Vagina (tissue), 2 donors: Measurements from ENCODE around the gene ANKRD44.

Source experiments
- POLR2A ChIP-seq, 2 donors: fragments of 450-650 bp; IDR thresholded peaks; one replicate each; pipeline ENCODE4 v1.6.1; 2017; ENCODE audit warnings: antibody characterized with exemption in 2 of 2, mild to moderate bottlenecking in 2 of 2, moderate library complexity in 2 of 2
- TF ChIP-seq, protein P1 (sequence below), 3 experiments: fragments of 450-650 bp in 2 of 3; fragments of 200-600 bp in 1 of 3; sonication (generic) in 1 of 3; IDR thresholded peaks; one replicate each; pipeline ENCODE4 v1.5.1; 2017 to 2019; ENCODE audit warnings: antibody characterized with exemption in 3 of 3, mild to moderate bottlenecking in 2 of 3, moderate library complexity in 2 of 3

DNA sequence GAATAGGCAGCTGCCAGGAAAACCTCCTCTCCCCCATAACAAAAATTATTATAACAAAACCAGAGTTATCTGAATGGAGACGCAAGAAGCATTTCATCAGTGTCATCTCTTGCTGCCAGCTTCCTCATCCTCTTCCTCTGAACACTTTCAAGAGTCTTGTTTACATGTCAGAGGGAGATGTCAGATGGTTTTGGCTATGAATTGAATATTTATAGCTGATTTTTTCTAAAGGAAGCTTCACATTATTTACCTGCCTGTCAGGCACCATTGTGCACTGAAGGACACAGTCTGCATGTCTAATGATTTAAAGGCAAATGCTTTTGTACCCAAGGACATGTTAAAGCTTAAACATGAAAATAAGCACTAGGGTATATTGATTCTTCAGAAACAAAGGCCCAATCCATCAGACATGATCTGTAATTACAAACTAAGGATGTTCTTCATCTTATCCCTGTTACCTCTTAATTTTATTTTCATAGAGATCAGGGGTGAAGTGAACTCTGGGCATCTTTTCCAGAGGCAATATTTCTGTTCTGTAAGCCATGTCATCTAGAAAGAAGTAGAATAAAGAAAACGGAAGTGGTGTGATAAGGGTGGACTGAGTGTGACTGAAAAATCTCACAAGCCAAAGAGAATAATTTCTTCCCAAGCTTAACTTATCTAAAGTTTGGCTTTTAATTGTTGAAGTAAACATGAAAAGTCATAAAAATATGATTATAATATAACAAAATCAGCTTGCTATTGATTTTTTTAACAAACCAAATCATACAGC is 168.7 kb downstream of the ANKRD44 start:
- TF ChIP-seq, protein P1, sequence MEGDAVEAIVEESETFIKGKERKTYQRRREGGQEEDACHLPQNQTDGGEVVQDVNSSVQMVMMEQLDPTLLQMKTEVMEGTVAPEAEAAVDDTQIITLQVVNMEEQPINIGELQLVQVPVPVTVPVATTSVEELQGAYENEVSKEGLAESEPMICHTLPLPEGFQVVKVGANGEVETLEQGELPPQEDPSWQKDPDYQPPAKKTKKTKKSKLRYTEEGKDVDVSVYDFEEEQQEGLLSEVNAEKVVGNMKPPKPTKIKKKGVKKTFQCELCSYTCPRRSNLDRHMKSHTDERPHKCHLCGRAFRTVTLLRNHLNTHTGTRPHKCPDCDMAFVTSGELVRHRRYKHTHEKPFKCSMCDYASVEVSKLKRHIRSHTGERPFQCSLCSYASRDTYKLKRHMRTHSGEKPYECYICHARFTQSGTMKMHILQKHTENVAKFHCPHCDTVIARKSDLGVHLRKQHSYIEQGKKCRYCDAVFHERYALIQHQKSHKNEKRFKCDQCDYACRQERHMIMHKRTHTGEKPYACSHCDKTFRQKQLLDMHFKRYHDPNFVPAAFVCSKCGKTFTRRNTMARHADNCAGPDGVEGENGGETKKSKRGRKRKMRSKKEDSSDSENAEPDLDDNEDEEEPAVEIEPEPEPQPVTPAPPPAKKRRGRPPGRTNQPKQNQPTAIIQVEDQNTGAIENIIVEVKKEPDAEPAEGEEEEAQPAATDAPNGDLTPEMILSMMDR (IDR thresholded peaks at IDR 0.05), result no peak
- no peak for TF ChIP-seq POLR2A (IDR thresholded peaks at IDR 0.05)
